Natural killer cell (primary cell): ENCODE results near the gene NOS1AP. TPM values are rescaled to one million over a fixed set of nuclear protein-coding genes. Genes with fewer than 3 reads are reported as not detected.

Experiments used
- ATAC-seq, 3 donors: fragments of 150-1000 bp in 2 of 3; fragments of 200-7000 bp in 1 of 3; cut with Tn5 transposase; 1 replicate in 1 of 3; 2 replicates in 2 of 3; pipeline ENCODE4 v1.10.0; 2021; ENCODE audit warnings: mild to moderate bottlenecking in 2 of 3, moderate library complexity in 2 of 3
- DNase-seq, 2 donors: peaks; one replicate each; pipeline versions ENCODE4 v3.0.0 to v3.0.0-alpha.2; 2013 to 2021; ENCODE audit warnings: mixed read lengths in 1 of 2
- H3K27ac ChIP-seq: one replicate; pipeline ENCODE4 v1.5.1; 2013; ENCODE audit warnings: mild to moderate bottlenecking, low read length
- H3K27me3 ChIP-seq: one replicate; pipeline ENCODE4 v1.6.1; 2013; ENCODE audit warnings: low read length; ENCODE audit not compliant: control insufficient read depth, insufficient read depth
- H3K36me3 ChIP-seq: one replicate; pipeline ENCODE4 v1.6.1; 2013; ENCODE audit warnings: low read length; ENCODE audit not compliant: control insufficient read depth, insufficient read depth
- H3K4me1 ChIP-seq: one replicate; pipeline ENCODE4 v1.6.1; 2013; ENCODE audit warnings: low read length; ENCODE audit not compliant: control insufficient read depth, insufficient read depth
- H3K4me3 ChIP-seq: one replicate; pipeline ENCODE4 v1.5.1; 2013; ENCODE audit warnings: low read length
- H3K9me3 ChIP-seq: one replicate; pipeline ENCODE4 v1.6.1; 2013; ENCODE audit warnings: low read length; ENCODE audit not compliant: control insufficient read depth, insufficient read depth
- H3K27ac Mint-ChIP-seq, 2 donors: one replicate each; pipeline ENCODE4 v1.8.0; 2022; ENCODE audit warnings: mild to moderate bottlenecking in 2 of 2, mixed read lengths in 2 of 2, moderate library complexity in 1 of 2
- H3K27me3 Mint-ChIP-seq, 2 donors: one replicate each; pipeline ENCODE4 v1.8.0; 2022; ENCODE audit warnings: low read depth in 2 of 2, mixed read lengths in 2 of 2
- H3K36me3 Mint-ChIP-seq: one replicate; pipeline ENCODE4 v1.8.0; 2022; ENCODE audit warnings: mixed read lengths
- H3K4me1 Mint-ChIP-seq, 2 donors: one replicate each; pipeline ENCODE4 v1.8.0; 2022; ENCODE audit warnings: mixed read lengths in 2 of 2
- H3K4me3 Mint-ChIP-seq: one replicate; pipeline ENCODE4 v1.8.0; 2022; ENCODE audit warnings: mild to moderate bottlenecking, moderate library complexity, mixed read lengths
- H3K9me3 Mint-ChIP-seq, 2 donors: one replicate each; pipeline ENCODE4 v1.8.0; 2022; ENCODE audit warnings: mixed read lengths in 2 of 2
- CTCF ChIP-seq: fragments of 200-600 bp; IDR thresholded peaks from one replicate; pipeline ENCODE4 v1.8.0; 2022; ENCODE audit warnings: antibody characterized with exemption
- WGBS: methylation state at CpG from one replicate; pipeline ENCODE4 v1.1.7; 2013; ENCODE audit warnings: missing lambda C conversion rate; ENCODE audit not compliant: insufficient coverage; 5-methylcytosine and 5-hydroxymethylcytosine counted together
- intact Hi-C: fragments of 100-400 bp; cut with micrococcal nuclease; formaldehyde crosslinking; loops from one replicate; pipeline ENCODE4 v1.14.2; 2022
- total RNA-seq, 4 donors: library from RNA; stranded (reverse); fragments of 120-200 nt in 1 of 4; gene quantifications; one replicate each; pipeline versions ENCODE4 v1.2.3 to v1.2.4, GENCODE V29; 2013 to 2022

Gene NOS1AP
- total RNA-seq, 3 donors from 2014 or later (not counting 1 experiment from before 2014, with no cell fraction given) = 0.09 to 0.20 TPM; not detected in 1

GRCh38 chr1:162371611-162372010 lies 302.1 kb downstream of the NOS1AP start:
- ATAC-seq (no peak), DNase-seq (no peak)
- no peak overlapping the region for H3K4me3 Mint-ChIP-seq
- H3K4me1 ChIP-seq = peaks cover 13% of the 10 kb centered on the region
- H3K4me1 Mint-ChIP-seq = peaks cover 11 to 16% of the 10 kb centered on the region in 2 donors
- no peak overlapping the region for H3K4me3 ChIP-seq
- H3K27ac Mint-ChIP-seq = no peak overlapping the region
- H3K27me3 ChIP-seq = no peaks in the 10 kb centered on the region
- H3K36me3 ChIP-seq = no peaks in the 10 kb centered on the region
- H3K9me3 Mint-ChIP-seq = no peaks in the 10 kb centered on the region
- 88% methylated on average over 6 of the region's 6 CpGs for WGBS
- no peak for TF ChIP-seq CTCF
- intact Hi-C loops = no loop called here
- no peaks in the 10 kb centered on the region for H3K27me3 Mint-ChIP-seq
- no peak overlapping the region for H3K27ac ChIP-seq
- H3K36me3 Mint-ChIP-seq = no peaks in the 10 kb centered on the region
- H3K9me3 ChIP-seq = no peaks in the 10 kb centered on the region

GRCh38 chr1:162372159-162373071 lies 302.9 kb downstream of the NOS1AP start:
- no peaks in the 10 kb centered on the region for H3K27me3 Mint-ChIP-seq

GRCh38 chr1:162373072-162373427 lies 303.6 kb downstream of the NOS1AP start:
- H3K9me3 Mint-ChIP-seq = no peaks in the 10 kb centered on the region
- TF ChIP-seq CTCF = no peak
- H3K36me3 Mint-ChIP-seq = no peaks in the 10 kb centered on the region
- H3K27me3 ChIP-seq = no peaks in the 10 kb centered on the region
- H3K27me3 Mint-ChIP-seq = no peaks in the 10 kb centered on the region
- no peak overlapping the region for H3K27ac Mint-ChIP-seq
- intact Hi-C loops = no loop called here
- H3K9me3 ChIP-seq = no peaks in the 10 kb centered on the region
- no peak for ATAC-seq
- H3K4me1 ChIP-seq = peaks cover 13% of the 10 kb centered on the region
- no peak for DNase-seq
- H3K36me3 ChIP-seq = no peaks in the 10 kb centered on the region
- WGBS = 100% methylated on average over 1 of the region's 1 CpG
- peaks cover 11 to 16% of the 10 kb centered on the region in 2 donors for H3K4me1 Mint-ChIP-seq
- H3K4me3 ChIP-seq = no peak overlapping the region
- no peak overlapping the region for H3K27ac ChIP-seq
- no peak overlapping the region for H3K4me3 Mint-ChIP-seq

More at GRCh38 chr1:162372159-162373071, 302.9 kb downstream of the NOS1AP start:
- Mint-ChIP-seq H3K9me3 (no peaks in the 10 kb centered on the region), H3K36me3 (no peaks in the 10 kb centered on the region), H3K27ac (peak overlapping the region in 1 of 2 donors; percentile 29), H3K4me3 (no peak overlapping the region), H3K4me1 (peaks cover 11 to 16% of the 10 kb centered on the region in 2 donors)
- Histone ChIP-seq H3K4me3 (no peak overlapping the region), H3K27me3 (no peaks in the 10 kb centered on the region), H3K36me3 (no peaks in the 10 kb centered on the region), H3K4me1 (peaks cover 13% of the 10 kb centered on the region), H3K27ac (no peak overlapping the region), H3K9me3 (no peaks in the 10 kb centered on the region)
- ATAC-seq = peak in 2 of 3 donors; percentile 31 to 47
- no peak for DNase-seq
- intact Hi-C loops = no loop called here
- WGBS = 40% methylated on average over 12 of the region's 13 CpGs
- no peak for TF ChIP-seq CTCF
